K562 treated with DMSO at 1 percent for 4 hours (cell line): Measurements from ENCODE around the gene PSMA8. TPM values are rescaled to one million over a fixed set of nuclear protein-coding genes. Genes with fewer than 3 reads are reported as not detected.

Source experiments
- total RNA-seq: library from RNA; unstranded; fragments of 300-600 nt; gene quantifications from 2 replicates; pipeline ENCODE4 v1.2.3, GENCODE V29; 2022; ENCODE audit not compliant: insufficient read depth

Gene PSMA8
- total RNA-seq = not detected in 2 replicates

DNA sequence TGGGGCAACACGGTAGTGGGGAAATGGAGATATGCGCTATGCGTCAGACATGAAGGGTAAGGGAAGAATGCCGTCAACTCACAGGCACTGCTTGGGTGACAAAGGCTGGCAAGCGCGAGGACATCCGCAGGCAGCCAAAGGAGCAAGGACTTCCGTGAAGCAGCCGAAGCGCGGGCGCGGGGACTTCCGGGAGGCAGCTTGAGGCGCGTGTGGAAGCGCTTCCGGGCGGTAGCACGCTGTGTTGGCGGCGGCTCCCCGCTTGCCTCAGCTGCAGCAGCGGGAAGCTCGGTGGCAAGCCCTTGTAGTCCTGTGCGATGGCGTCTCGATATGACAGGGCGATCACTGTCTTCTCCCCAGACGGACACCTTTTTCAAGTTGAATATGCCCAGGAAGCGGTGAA is at the start of gene PSMA8:
PSMA8 (plus strand) TSS at position 218 of the 400 bp plus-strand sequence; CDS start at position 315, 97 bp downstream.

DNA sequence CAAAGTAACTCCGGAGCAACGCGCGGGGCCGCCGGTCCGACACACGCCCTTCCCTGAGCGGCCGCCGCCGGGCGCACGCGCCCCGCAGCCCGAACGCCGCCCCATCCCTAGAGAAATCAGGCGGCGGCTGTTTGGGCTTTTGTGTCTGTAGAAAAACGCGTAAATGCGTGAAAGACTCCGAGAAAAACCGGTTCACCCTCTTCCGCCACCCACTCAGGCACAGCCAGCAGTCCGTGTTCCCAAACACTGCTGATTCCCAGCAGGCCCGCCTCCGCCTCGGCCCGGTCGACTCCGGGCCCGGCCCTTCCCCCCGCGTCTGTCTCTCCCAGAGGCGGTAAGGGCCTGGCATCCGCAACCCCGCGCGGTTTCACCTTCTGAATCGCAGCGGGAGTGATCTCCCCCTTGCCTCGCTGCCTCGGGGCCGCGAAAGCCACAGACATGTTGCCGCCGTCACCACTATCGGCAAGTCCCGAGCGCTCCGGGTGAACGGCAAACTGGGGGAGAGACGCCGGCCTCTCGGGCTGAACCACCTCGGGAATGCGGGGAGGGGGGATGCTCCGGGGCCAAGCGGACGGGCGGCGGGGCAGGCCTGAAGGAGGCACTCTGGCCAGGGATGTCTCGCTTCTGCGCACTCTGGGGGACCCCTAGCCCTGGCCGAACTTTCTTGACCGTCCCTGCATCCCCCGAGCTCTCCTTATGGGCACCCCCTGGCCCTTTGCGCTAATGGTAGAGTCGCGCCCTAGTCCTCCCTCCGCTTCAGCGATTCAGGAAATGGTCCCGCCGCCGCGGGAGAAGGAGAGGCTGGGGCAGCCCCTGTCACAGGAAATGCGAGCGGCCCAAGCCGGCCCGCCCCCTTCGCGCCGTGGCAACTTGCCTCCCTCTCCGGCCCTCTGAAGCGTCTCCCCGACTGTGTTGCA is 43.3 kb upstream of the PSMA8 start, which contains the start of gene SS18:
SS18 (minus strand) TSS at position 484 of the 917 bp plus-strand sequence; CDS start at position 440, 44 bp downstream.

DNA sequence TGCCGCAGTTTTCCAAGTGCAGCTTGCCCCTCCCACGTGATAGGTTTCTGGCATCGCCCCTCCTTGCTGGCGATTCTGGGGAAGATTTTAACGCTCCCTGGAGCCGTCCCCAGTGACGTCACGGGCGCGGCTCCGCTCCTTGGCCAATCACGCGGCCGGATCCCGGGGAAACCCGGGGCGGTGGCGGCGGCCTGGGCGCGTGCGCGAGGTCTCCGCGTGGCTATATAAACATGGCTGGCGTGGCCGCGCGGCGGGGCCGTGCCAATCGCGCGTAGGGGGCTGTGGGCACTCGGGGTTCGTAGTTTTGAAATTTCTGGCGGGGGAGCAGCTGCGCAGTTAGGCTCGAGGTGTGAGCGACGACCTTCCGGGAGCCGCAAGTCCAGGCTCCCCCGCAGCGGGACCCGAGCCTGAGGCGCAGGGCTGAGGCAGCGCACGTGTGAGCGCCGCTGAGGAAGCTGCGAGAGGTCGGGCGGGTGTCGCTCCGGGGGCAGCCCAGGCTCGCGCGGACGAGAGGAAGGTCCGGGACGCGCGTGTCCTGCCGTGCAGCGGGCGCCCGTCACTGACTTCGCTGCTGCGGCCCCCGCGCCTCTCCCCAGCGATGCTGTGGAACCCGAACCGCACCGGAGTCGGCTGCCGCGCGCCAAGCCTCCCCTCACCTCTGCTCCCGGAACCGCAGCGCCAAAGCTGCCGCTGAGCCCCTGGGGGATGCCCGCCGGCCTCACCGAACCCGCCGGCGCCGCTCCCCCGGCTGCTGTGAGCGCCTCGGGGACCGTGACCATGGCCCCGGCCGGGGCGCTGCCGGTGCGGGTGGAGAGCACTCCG is 92.8 kb downstream of the PSMA8 start, which contains the start of gene TAF4B:
TAF4B (plus strand) TSS at position 217 of the 822 bp plus-strand sequence; CDS start at position 706, 489 bp downstream.

Other genes with a start within 250 kb of the PSMA8 start
- 37.2 and 45.2 TPM in 2 replicates for gene SS18, start 43.3 kb upstream of the PSMA8 start, total RNA-seq
- gene TAF4B, start 92.6 kb downstream of the PSMA8 start, total RNA-seq = 4.6 and 5.7 TPM in 2 replicates